Inflammatory macrophage treated with lipopolysaccharide for 1 hour (primary cell): ENCODE results near the gene PGAP2.
"Not testable (repeated sequence)": the region's sequence is repeated elsewhere in the genome, so short reads cannot be mapped to it uniquely, and the experiment has no call there.

ENCODE experiments used
- DNase-seq, 2 donors: peaks; one replicate each; pipeline ENCODE4 v3.0.0-alpha.2; 2020 to 2022

Gene PGAP2

GRCh38 chr11:3807909-3808860 is at the start of gene PGAP2:
PGAP2 (plus strand) TSS chr11:3808560; CDS start chr11:3811260, 2,700 bp downstream.
- peak; percentile 40 to 79 for DNase-seq

GRCh38 chr11:3764266-3764665 is 44.1 kb upstream of the PGAP2 start:
- DNase-seq = peak; percentile 73 to 80

- peak in 1 of 2 donors; percentile 80 for DNase-seq
Observed at GRCh38 chr11:3766836-3767235, 41.5 kb upstream of the PGAP2 start.

GRCh38 chr11:3767536-3767935 is 40.8 kb upstream of the PGAP2 start:
- peak; percentile 36 to 77 for DNase-seq

- no peak for DNase-seq
Observed at GRCh38 chr11:3773180-3773579, 35.2 kb upstream of the PGAP2 start.

- no peak for DNase-seq
Observed at GRCh38 chr11:3775736-3776406, 32.5 kb upstream of the PGAP2 start.

GRCh38 chr11:3781423-3781822 is 26.9 kb upstream of the PGAP2 start:
- peak; percentile 90 to 96 for DNase-seq

- DNase-seq = no peak
Observed at GRCh38 chr11:3782963-3783362, 25.4 kb upstream of the PGAP2 start.

- DNase-seq = peak; percentile 61 to 65
Observed at GRCh38 chr11:3783611-3784010, 24.7 kb upstream of the PGAP2 start.

GRCh38 chr11:3786781-3787428 is 21.5 kb upstream of the PGAP2 start:
- DNase-seq = no peak

GRCh38 chr11:3794387-3794786 is 14.0 kb upstream of the PGAP2 start:
- not testable (repeated sequence) for DNase-seq

- DNase-seq = no peak
Observed at GRCh38 chr11:3795131-3796001, 13.0 kb upstream of the PGAP2 start.

- no peak for DNase-seq
Observed at GRCh38 chr11:3796002-3796311, 12.4 kb upstream of the PGAP2 start.

GRCh38 chr11:3796346-3796745 is 12.0 kb upstream of the PGAP2 start:
- DNase-seq = no peak

GRCh38 chr11:3796801-3797328 is 11.5 kb upstream of the PGAP2 start:
- DNase-seq = peak; percentile 28 to 32

GRCh38 chr11:3797329-3798090 is 10.8 kb upstream of the PGAP2 start, which contains the start of gene NUP98:
NUP98 (minus strand) TSS chr11:3797554; CDS start chr11:3782117, 15,437 bp downstream.
- peak; percentile 100 for DNase-seq

GRCh38 chr11:3799143-3799542 is 9.2 kb upstream of the PGAP2 start:
- DNase-seq = no peak

- DNase-seq = no peak
Observed at GRCh38 chr11:3799873-3800272, 8.5 kb upstream of the PGAP2 start.

- DNase-seq = no peak
Observed at GRCh38 chr11:3802011-3802790, 6.2 kb upstream of the PGAP2 start.

- no peak for DNase-seq
Observed at GRCh38 chr11:3803726-3804495, 4.4 kb upstream of the PGAP2 start.
